ENCODE data around the gene DCC. TPM values are rescaled to one million over a fixed set of nuclear protein-coding genes. Genes with fewer than 3 reads are reported as not detected.

The DCC gene
- total and polyA plus RNA-seq, 9 of the 15 experiments (the other 6 are each of a cell fraction or from before 2014, with no cell fraction given) = not detected

DNA sequence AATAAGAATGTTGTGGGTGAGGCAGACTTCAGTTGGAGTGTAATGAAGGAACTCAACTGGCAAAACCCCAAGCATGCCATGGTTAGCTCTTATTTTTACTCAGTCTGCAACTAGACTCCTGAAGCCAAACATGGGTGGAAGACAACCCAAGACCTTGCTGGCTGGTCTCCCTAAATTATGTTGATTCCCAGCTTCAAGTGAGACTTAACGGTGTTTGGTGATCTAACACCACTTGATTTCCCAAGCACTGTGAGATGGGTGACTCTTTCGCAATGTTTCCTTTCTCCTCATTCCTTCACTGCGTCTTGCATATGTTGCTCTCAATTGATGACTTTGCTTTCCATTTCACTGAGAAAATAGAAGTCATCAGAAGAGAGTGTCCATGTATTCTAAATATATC, 693.1 kb downstream of the DCC start:
- ChIA-PET CTCF (ENCODE audit: low intra/inter-chr PET ratio) (no interaction called here), POLR2A (no interaction called here)
- Histone ChIP-seq H2AFZ (ENCODE audit: low read depth, low read length) (no peak overlapping the region), H4K20me1 (replicated peaks; ENCODE audit: control insufficient read depth, insufficient read depth, low read length) (no peaks in the 10 kb centered on the region), H3K36me3 (ENCODE audit: control insufficient read depth, insufficient read depth, low read length) (no peaks in the 10 kb centered on the region), H3K4me2 (ENCODE audit: insufficient read depth, low read length) (no peak overlapping the region), H3K9me3 (replicated peaks; ENCODE audit: control insufficient read depth, insufficient read depth, low read depth, low read length) (no peaks in the 10 kb centered on the region), H3K4me3 (no peak overlapping the region), H3K4me1 (replicated peaks in 1 of 2; ENCODE audit: control insufficient read depth in 2 of 2, insufficient read depth in 2 of 2, low read length in 2 of 2) (no peaks in the 10 kb centered on the region), H3K79me2 (ENCODE audit: control insufficient read depth, insufficient read depth, low read length) (no peaks in the 10 kb centered on the region), H3K9me1 (ENCODE audit: control insufficient read depth, insufficient read depth, low read length) (no peaks in the 10 kb centered on the region), H3K27me3 (ENCODE audit: control insufficient read depth in 2 of 2, insufficient read depth in 2 of 2, low read length in 2 of 2) (no peaks in the 10 kb centered on the region), H3K27ac (ENCODE audit: extremely low read depth, low read depth, low read length) (no peak overlapping the region), H3K9ac (ENCODE audit: insufficient read depth in 1 of 2, low read depth in 2 of 2, low read length in 2 of 2) (no peak overlapping the region)
- DNase-seq (ENCODE audit: extremely low read depth in 1 of 4, low spot score in 3 of 4) = no peak
- FAIRE-seq = no peak
- ATAC-seq = no peak
- BruUV-seq (replicated peaks) = no TSS peak
- intact Hi-C loops (cut with micrococcal nuclease) (no loop called here), in situ Hi-C loops (cut with MboI) (no loop called here)
- WGBS (ENCODE audit: insufficient coverage, low coverage, missing lambda C conversion rate) = 0% methylated on average over 2 of the region's 3 CpGs
- TF ChIP-seq MAZ (CRISPR knock-in tag; conservative IDR thresholded peaks at IDR 0.05 in 1 of 2, IDR thresholded peaks at IDR 0.05 in 1 of 2) (no peak), POLR2B (IDR thresholded peaks at IDR 0.05; ENCODE audit: low read depth, partially characterized antibody) (no peak), NCOA4 (IDR thresholded peaks at IDR 0.05; ENCODE audit: partially characterized antibody) (no peak), ZNF398 (CRISPR knock-in tag; IDR thresholded peaks at IDR 0.05) (no peak), RFX5 (IDR thresholded peaks at IDR 0.05; ENCODE audit: low read depth, low read length) (no peak), SRSF3 (IDR thresholded peaks at IDR 0.05; ENCODE audit: insufficient read depth, low read length) (no peak), FOXA1 (IDR thresholded peaks at IDR 0.05; ENCODE audit: borderline replicate concordance) (no peak), CBFA2T3 (IDR thresholded peaks at IDR 0.05) (no peak), SMARCC2 (IDR thresholded peaks at IDR 0.05; ENCODE audit: low read depth) (no peak), TFAP4 (CRISPR knock-in tag; IDR thresholded peaks at IDR 0.05; ENCODE audit: borderline replicate concordance) (no peak), JUNB (CRISPR knock-in tag; conservative IDR thresholded peaks at IDR 0.05) (no peak), ZNF717 (CRISPR knock-in tag; IDR thresholded peaks at IDR 0.05) (no peak)
- TF ChIP-seq, protein P1, sequence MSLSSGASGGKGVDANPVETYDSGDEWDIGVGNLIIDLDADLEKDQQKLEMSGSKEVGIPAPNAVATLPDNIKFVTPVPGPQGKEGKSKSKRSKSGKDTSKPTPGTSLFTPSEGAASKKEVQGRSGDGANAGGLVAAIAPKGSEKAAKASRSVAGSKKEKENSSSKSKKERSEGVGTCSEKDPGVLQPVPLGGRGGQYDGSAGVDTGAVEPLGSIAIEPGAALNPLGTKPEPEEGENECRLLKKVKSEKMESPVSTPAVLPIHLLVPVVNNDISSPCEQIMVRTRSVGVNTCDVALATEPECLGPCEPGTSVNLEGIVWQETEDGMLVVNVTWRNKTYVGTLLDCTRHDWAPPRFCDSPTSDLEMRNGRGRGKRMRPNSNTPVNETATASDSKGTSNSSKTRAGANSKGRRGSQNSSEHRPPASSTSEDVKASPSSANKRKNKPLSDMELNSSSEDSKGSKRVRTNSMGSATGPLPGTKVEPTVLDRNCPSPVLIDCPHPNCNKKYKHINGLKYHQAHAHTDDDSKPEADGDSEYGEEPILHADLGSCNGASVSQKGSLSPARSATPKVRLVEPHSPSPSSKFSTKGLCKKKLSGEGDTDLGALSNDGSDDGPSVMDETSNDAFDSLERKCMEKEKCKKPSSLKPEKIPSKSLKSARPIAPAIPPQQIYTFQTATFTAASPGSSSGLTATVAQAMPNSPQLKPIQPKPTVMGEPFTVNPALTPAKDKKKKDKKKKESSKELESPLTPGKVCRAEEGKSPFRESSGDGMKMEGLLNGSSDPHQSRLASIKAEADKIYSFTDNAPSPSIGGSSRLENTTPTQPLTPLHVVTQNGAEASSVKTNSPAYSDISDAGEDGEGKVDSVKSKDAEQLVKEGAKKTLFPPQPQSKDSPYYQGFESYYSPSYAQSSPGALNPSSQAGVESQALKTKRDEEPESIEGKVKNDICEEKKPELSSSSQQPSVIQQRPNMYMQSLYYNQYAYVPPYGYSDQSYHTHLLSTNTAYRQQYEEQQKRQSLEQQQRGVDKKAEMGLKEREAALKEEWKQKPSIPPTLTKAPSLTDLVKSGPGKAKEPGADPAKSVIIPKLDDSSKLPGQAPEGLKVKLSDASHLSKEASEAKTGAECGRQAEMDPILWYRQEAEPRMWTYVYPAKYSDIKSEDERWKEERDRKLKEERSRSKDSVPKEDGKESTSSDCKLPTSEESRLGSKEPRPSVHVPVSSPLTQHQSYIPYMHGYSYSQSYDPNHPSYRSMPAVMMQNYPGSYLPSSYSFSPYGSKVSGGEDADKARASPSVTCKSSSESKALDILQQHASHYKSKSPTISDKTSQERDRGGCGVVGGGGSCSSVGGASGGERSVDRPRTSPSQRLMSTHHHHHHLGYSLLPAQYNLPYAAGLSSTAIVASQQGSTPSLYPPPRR (CRISPR knock-in tag; IDR thresholded peaks at IDR 0.05; ENCODE audit: borderline replicate concordance) = no peak
- TF ChIP-seq, protein P2, sequence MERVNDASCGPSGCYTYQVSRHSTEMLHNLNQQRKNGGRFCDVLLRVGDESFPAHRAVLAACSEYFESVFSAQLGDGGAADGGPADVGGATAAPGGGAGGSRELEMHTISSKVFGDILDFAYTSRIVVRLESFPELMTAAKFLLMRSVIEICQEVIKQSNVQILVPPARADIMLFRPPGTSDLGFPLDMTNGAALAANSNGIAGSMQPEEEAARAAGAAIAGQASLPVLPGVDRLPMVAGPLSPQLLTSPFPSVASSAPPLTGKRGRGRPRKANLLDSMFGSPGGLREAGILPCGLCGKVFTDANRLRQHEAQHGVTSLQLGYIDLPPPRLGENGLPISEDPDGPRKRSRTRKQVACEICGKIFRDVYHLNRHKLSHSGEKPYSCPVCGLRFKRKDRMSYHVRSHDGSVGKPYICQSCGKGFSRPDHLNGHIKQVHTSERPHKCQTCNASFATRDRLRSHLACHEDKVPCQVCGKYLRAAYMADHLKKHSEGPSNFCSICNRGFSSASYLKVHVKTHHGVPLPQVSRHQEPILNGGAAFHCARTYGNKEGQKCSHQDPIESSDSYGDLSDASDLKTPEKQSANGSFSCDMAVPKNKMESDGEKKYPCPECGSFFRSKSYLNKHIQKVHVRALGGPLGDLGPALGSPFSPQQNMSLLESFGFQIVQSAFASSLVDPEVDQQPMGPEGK (CRISPR knock-in tag; IDR thresholded peaks at IDR 0.05; ENCODE audit: borderline replicate concordance) = no peak

All from K562 (cell line).